Measurements from ENCODE around the gene MT1X. TPM values are rescaled to one million over a fixed set of nuclear protein-coding genes. Genes with fewer than 3 reads are reported as not detected.

MT1X gene
- polyA plus RNA-seq, 1 donor (not counting 4 experiments of a cell fraction or from before 2014, with no cell fraction given), result 58.3 TPM

GRCh38 chr16:56652600-56652999 is 29.7 kb upstream of the MT1X start:
- Histone ChIP-seq H3K79me2 (ENCODE audit: control insufficient read depth, insufficient read depth, low read length) (no peaks in the 10 kb centered on the region), H3K36me3 (ENCODE audit: control insufficient read depth in 2 of 2, extremely low read depth in 1 of 2, insufficient read depth in 2 of 2, low read length in 2 of 2) (no peaks in the 10 kb centered on the region), H3K4me3 (ENCODE audit: control insufficient read depth in 2 of 3, extremely low read depth in 1 of 3, insufficient read depth in 2 of 3, low read depth in 1 of 3, low read length in 3 of 3) (no peak overlapping the region), H3K4me2 (ENCODE audit: control insufficient read depth, extremely low read depth, insufficient read depth, low read depth, low read length) (no peak overlapping the region), H3K9ac (ENCODE audit: control insufficient read depth, extremely low read depth, insufficient read depth, low read length) (no peak overlapping the region), H3K9me3 (ENCODE audit: control insufficient read depth, low read depth, low read length) (no peaks in the 10 kb centered on the region), H4K20me1 (ENCODE audit: control insufficient read depth, extremely low read depth, insufficient read depth, low read length) (no peaks in the 10 kb centered on the region), H3K27ac (ENCODE audit: control insufficient read depth, insufficient read depth, low read length) (no peak overlapping the region), H3K9me1 (ENCODE audit: control insufficient read depth, extremely low read depth, insufficient read depth, low read length) (no peaks in the 10 kb centered on the region), H2AFZ (ENCODE audit: control insufficient read depth, low read length) (no peak overlapping the region), H3K4me1 (ENCODE audit: control insufficient read depth, extremely low read depth, insufficient read depth, low read length) (peaks cover 16% of the 10 kb centered on the region), H3K27me3 (ENCODE audit: control insufficient read depth, extremely low read depth, insufficient read depth, low read length) (peaks cover 5% of the 10 kb centered on the region)
- TF ChIP-seq EZH2 (IDR thresholded peaks at IDR 0.05; ENCODE audit: low read length) (no peak), CTCF (optimal IDR thresholded peaks at IDR 0.05 in 1 of 3, IDR thresholded peaks at IDR 0.05 in 1 of 3, conservative IDR thresholded peaks at IDR 0.05 in 1 of 3; ENCODE audit: extremely low read depth in 1 of 3, insufficient read depth in 2 of 3, low read length in 3 of 3) (no peak)
- dilution Hi-C loops (cut with MboI; ENCODE audit: extremely low pct_ligation_motif_present, low sequenced_read_pairs), result no loop called here
- FAIRE-seq, result no peak
- no peak for DNase-seq (ENCODE audit: low read depth, low spot score)

DNA sequence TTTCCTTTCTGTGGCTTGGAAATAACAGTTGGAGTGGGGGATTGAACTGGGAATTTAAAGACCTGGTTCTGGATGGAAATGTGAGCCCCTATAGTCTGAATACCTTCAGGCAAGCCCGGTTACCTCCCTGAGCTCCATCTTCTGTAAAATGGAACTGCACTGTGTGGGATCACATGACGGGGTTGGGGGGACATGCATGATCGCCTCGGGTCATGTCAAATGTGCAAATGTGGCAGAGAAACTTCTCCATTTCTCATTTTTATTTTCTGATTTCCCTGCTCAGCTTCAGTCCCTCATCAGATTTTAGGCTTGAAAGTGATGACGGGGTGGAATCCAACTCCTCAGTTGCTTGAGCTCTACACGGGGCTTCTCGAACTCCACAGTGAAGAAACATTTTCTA is 29.1 kb upstream of the MT1X start:
- H3K9ac ChIP-seq (ENCODE audit: control insufficient read depth, extremely low read depth, insufficient read depth, low read length), result no peak overlapping the region
- no peaks in the 10 kb centered on the region for H3K9me3 ChIP-seq (ENCODE audit: control insufficient read depth, low read depth, low read length)
- no peak overlapping the region for H2AFZ ChIP-seq (ENCODE audit: control insufficient read depth, low read length)
- no peak overlapping the region for H3K4me3 ChIP-seq (ENCODE audit: control insufficient read depth in 2 of 3, extremely low read depth in 1 of 3, insufficient read depth in 2 of 3, low read depth in 1 of 3, low read length in 3 of 3)
- TF ChIP-seq CTCF (optimal IDR thresholded peaks at IDR 0.05 in 1 of 3, IDR thresholded peaks at IDR 0.05 in 1 of 3, conservative IDR thresholded peaks at IDR 0.05 in 1 of 3; ENCODE audit: extremely low read depth in 1 of 3, insufficient read depth in 2 of 3, low read length in 3 of 3) (no peak), EZH2 (IDR thresholded peaks at IDR 0.05; ENCODE audit: low read length) (no peak)
- dilution Hi-C loops (cut with MboI; ENCODE audit: extremely low pct_ligation_motif_present, low sequenced_read_pairs), result no loop called here
- H4K20me1 ChIP-seq (ENCODE audit: control insufficient read depth, extremely low read depth, insufficient read depth, low read length), result no peaks in the 10 kb centered on the region
- FAIRE-seq (no peak), DNase-seq (ENCODE audit: low read depth, low spot score) (no peak)
- no peak overlapping the region for H3K27ac ChIP-seq (ENCODE audit: control insufficient read depth, insufficient read depth, low read length)
- peaks cover 20% of the 10 kb centered on the region for H3K4me1 ChIP-seq (ENCODE audit: control insufficient read depth, extremely low read depth, insufficient read depth, low read length)
- H3K36me3 ChIP-seq (ENCODE audit: control insufficient read depth in 2 of 2, extremely low read depth in 1 of 2, insufficient read depth in 2 of 2, low read length in 2 of 2), result no peaks in the 10 kb centered on the region
- no peak overlapping the region for H3K4me2 ChIP-seq (ENCODE audit: control insufficient read depth, extremely low read depth, insufficient read depth, low read depth, low read length)
- H3K9me1 ChIP-seq (ENCODE audit: control insufficient read depth, extremely low read depth, insufficient read depth, low read length), result no peaks in the 10 kb centered on the region
- H3K79me2 ChIP-seq (ENCODE audit: control insufficient read depth, insufficient read depth, low read length), result no peaks in the 10 kb centered on the region
- peaks cover 7% of the 10 kb centered on the region for H3K27me3 ChIP-seq (ENCODE audit: control insufficient read depth, extremely low read depth, insufficient read depth, low read length)
